Activated naive CD8-positive, alpha-beta T cell treated with anti-CD3 and anti-CD28 coated beads, Interleukin-2, amount 50 U/mL, for 16 hours (primary cell): ENCODE results near the gene GSTO2.
"Not testable (repeated sequence)": the region's sequence is repeated elsewhere in the genome, so short reads cannot be mapped to it uniquely, and the experiment has no call there.

Experiments used
- DNase-seq: peaks from one replicate; pipeline ENCODE4 v3.0.0-alpha.2; 2020; ENCODE audit warnings: low read depth, low spot score

The GSTO2 gene

GRCh38 chr10:104268713-104269645 is at the start of gene GSTO2:
GSTO2 (plus strand) TSS chr10:104269184; CDS start chr10:104274916, 5,732 bp downstream.
- peak; percentile 96 for DNase-seq

DNA sequence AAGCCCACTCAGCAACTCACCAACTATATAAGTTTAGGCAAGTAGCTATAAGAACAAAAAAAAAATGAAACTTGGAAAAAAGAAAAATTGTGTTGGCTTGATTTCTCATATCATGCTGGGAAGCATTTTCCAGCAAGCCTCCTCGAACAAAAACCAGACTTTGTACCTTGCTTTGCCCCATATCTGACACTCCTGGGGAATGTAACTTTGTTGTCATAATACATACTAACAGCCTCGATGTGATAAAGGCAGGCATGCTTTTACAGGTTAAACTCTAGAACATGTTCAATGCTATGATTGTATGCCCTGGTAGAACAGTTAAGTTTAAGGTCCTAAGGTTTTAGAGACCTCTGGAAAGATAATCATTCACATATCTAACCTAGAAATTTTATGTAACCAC is 48.5 kb upstream of the GSTO2 start:
- no peak for DNase-seq

DNA sequence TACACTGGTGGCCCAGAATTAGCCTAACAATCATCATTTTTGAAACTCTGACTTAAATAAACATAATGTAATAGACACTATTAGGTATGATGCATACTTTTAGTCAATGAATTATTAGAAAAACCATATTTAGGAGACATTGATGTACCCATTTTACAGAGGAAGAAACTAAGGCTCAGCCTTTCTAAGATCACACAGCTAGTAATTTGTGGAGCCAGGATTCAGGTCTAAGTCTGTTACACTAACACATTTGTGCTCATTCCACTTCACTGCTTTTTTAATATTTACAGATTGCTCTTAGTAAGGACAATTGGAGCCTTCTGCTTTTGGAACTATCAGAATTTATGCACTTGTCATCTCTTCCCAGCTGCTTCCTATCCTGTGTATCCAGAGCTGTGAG is 45.7 kb upstream of the GSTO2 start:
- DNase-seq = no peak

DNA sequence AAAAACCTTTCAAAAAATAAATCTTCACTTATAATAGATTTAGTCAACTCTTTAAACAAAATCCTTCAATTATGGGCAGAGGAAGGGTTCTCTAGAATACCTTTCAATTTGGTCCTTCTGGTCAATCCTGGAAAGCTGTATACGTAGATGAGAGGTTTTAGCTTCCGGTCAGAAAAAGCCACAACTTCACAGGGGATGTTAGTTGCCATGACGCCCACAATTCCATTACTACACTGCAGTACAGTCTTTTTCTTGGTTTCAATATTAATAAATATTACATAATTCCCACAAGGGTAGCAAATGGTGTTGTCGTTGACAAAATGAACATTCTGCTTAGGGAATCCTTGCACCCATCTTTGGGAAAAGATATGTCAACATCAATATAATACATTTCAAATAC is 38.5 kb upstream of the GSTO2 start:
- DNase-seq = no peak

- peak; percentile 97 for DNase-seq
These were observed 37.0 kb upstream of the GSTO2 start, which contains the start of gene CFAP43 for GRCh38 chr10:104231784-104232612. CFAP43 (minus strand) TSS chr10:104232364; CDS start chr10:104232246, 118 bp downstream.

GRCh38 chr10:104232613-104233102 is 36.3 kb upstream of the GSTO2 start:
- DNase-seq = no peak

DNA sequence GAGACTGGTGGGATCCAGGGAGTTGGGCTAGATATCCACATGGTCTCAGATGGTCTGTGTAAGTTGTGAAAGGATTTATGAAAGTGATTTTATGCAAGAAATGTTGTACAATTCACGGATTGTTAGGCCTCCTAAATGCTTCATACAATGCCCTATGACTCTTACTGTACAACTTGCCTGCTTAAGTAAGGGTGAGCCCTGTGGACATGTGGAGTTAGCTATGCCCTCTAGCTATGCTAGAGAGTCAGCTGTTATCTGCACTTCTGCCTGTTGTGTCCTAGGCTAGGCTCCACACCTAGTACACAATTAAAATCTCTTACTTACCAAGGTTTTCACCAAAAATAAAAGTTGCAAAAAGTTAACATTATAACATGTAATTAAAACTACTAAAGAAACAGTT is 35.2 kb upstream of the GSTO2 start:
- no peak for DNase-seq

GRCh38 chr10:104234934-104235333 is 34.0 kb upstream of the GSTO2 start:
- no peak for DNase-seq

GRCh38 chr10:104235801-104236200 is 33.2 kb upstream of the GSTO2 start:
- no peak for DNase-seq

DNA sequence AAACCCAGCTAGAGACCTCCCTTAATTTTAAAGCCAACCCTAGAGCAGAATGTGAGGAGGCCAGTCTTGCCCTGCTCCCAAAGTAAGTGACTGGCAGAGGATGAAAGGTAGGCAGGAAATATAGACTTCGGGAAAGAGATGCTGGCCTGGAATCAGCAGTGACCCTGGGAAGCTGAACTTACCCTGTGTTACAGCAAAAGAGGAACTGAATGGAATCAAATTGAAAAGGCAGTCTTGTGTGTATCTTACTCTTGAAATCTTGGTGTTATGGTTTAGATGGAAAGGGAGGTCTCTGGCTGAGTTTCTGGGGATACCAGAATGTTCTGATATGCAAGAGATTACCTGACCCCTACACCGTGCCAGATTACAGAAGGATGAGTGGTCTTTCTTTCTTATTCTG is 28.9 kb upstream of the GSTO2 start:
- no peak for DNase-seq

DNA sequence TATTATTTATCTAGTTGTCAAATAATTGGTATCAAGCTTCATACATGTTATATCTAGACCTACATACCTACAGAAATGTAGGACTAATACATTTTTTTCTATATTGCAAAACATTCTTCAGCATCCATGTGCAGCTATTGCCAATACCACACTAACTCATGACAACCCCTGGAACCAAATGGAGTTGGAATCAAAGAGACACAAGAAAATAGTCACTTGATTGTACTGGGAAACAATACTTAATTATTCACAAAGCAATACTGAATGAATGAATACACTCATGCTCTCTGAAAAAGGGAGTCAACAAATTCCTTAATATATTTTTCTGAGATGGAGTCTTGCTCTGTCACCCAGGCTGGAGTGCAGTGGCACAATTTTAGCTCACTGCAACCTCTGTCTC is 26.4 kb upstream of the GSTO2 start:
- no peak for DNase-seq

GRCh38 chr10:104243009-104243408 is 26.0 kb upstream of the GSTO2 start:
- not testable (repeated sequence) for DNase-seq

DNA sequence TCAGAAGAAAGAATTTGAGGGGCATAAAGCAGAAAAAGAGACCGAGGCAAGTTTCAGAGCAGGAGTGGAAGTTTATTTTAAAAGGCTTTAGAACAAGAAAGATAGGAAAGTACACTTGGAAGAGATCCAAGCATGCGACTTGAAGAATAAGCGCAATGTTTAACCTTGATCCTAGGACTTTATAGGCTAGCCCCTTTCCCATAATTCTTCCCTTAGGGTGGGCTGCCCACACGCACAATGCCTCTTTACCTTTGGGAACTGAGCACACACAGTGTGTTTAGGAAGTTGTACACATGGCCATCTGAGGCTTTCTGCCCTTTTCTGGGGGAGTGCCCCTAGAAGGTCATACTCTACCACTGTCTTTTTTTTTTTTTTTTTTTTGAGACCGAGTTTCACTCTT is 25.5 kb upstream of the GSTO2 start:
- no peak for DNase-seq

DNA sequence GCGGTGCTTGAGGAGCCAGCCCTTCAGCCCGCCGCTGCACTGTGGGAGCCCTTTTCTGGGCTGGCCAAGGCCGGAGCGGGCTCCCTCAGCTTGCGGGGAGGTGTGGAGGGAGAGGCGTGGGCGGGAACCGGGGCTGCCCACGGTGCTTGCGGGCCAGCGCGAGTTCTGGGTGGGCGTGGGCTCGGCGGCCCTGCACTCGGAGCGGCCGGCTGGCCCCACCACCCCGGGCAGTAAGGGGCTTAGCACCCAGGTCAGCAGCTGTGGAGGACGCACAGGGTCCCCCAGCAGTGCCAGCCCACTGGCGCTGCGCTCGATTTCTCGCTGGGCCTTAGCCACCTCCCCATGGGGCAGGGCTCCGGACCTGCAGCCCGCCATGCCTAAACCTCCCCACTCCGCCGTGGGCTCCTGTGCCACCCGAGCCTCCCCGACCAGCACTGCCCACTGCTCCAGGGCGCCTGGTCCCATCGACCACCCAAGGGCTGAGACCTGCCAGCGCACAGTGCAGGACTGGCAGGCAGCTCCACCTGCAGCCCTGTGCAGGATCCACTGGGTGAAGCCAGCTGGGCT is 23.8 kb upstream of the GSTO2 start:
- DNase-seq = no peak

GRCh38 chr10:104246976-104247375 is 22.0 kb upstream of the GSTO2 start:
- DNase-seq = no peak

DNA sequence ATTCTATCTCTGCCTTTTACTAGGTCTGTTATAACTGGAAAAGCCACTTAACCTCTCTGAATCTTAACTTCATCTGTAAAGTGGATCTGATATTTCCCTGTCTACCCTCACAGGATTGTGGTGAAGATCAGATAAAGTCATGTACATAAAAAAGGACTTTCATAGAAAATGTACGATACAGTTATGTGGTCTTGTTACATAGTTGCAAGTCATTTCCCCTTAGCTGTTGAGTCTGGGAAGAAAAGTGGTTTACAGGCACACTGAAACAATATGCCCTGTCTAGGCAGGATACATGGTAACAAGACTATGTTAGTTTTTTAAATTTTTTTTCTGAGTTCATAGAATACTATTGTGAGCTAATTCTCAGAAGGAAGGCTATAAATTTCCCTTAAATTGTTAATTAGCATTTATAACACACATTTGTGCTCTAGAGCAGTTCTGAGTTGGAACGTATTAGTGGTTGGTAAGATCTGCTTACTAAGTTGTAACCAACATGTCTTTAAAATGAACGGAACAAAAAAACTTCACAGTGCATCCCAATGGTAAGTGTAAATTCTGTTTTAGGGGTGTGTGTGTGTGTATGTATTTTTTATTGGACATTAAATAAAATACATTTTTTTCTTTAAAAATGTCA is 21.4 kb upstream of the GSTO2 start:
- no peak for DNase-seq

- not testable (repeated sequence) for DNase-seq
These were observed 20.1 kb upstream of the GSTO2 start for GRCh38 chr10:104248931-104249330.

- DNase-seq = no peak
These were observed 18.6 kb upstream of the GSTO2 start for GRCh38 chr10:104250371-104250770.

- no peak for DNase-seq
These were observed 17.5 kb upstream of the GSTO2 start for GRCh38 chr10:104251443-104251842.

DNA sequence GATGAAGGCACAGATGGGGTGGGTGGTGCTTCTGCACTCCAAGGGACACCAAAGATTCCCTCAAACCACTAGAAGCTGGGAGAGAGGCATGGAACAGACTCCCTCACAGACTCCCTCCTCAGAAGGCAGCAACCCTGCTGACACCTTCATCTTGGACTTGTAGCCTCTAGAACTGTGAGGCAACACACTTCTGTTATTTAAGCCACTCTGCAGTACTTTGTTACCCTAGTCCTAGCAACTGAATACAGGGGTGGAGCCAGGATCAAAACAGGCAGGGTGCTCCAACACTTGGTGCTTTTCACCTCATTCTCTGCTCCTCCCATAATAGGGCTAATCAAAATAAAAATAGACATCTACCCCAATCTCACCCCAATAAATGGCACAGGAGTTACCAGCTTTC is 16.6 kb upstream of the GSTO2 start:
- DNase-seq = no peak

DNA sequence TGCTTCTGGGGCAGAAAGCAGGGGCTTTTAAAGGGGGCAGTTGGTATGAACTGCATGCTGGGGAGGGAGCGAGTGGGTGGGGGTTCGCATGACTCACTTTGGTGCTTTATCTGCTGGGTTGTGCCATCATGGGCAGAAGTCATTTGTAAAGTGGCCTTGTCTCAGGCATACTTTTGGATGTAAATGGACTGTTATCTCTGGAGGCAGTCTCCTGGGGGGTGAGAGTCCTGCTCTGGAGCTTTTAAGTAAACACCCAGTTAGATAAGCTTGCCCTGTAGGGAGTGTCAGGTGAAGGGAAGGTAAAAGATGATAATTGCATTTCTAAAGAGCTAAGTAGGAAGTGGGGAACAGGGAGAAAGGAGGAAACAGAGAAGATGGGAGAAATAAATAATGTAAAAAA is 15.9 kb upstream of the GSTO2 start:
- DNase-seq = no peak
